Stomach smooth muscle (tissue), 2 donors: ENCODE measurements around the gene UNC13A.

Experiments used
- H3K27ac ChIP-seq: one replicate; pipeline ENCODE4 v1.7.0; 2013; ENCODE audit warnings: mild to moderate bottlenecking, low read length, inconsistent platforms
- H3K27me3 ChIP-seq, 2 donors: one replicate each; pipeline ENCODE4 v1.7.0; 2013; ENCODE audit warnings: low read length in 2 of 2; ENCODE audit not compliant: insufficient read depth in 2 of 2, control insufficient read depth in 1 of 2
- H3K36me3 ChIP-seq, 2 donors: one replicate each; pipeline ENCODE4 v1.7.0; 2013; ENCODE audit warnings: low read length in 2 of 2; ENCODE audit not compliant: control insufficient read depth in 2 of 2, insufficient read depth in 2 of 2
- H3K4me1 ChIP-seq: one replicate; pipeline ENCODE4 v1.7.0; 2013; ENCODE audit warnings: low read length; ENCODE audit not compliant: control insufficient read depth, insufficient read depth
- H3K4me3 ChIP-seq, 2 donors: one replicate each; pipeline ENCODE4 v1.7.0; 2013; ENCODE audit warnings: low read length in 2 of 2
- H3K9ac ChIP-seq, 2 donors: one replicate each; pipeline ENCODE4 v1.7.0; 2013; ENCODE audit warnings: low read length in 2 of 2, mild to moderate bottlenecking in 1 of 2
- H3K9me3 ChIP-seq, 2 donors: one replicate each; pipeline ENCODE4 v1.7.0; 2013; ENCODE audit warnings: low read length in 2 of 2; ENCODE audit not compliant: control insufficient read depth in 2 of 2
- donor health status: healthy.
- donor health status: Pancreatic carcinoma.

UNC13A gene

DNA sequence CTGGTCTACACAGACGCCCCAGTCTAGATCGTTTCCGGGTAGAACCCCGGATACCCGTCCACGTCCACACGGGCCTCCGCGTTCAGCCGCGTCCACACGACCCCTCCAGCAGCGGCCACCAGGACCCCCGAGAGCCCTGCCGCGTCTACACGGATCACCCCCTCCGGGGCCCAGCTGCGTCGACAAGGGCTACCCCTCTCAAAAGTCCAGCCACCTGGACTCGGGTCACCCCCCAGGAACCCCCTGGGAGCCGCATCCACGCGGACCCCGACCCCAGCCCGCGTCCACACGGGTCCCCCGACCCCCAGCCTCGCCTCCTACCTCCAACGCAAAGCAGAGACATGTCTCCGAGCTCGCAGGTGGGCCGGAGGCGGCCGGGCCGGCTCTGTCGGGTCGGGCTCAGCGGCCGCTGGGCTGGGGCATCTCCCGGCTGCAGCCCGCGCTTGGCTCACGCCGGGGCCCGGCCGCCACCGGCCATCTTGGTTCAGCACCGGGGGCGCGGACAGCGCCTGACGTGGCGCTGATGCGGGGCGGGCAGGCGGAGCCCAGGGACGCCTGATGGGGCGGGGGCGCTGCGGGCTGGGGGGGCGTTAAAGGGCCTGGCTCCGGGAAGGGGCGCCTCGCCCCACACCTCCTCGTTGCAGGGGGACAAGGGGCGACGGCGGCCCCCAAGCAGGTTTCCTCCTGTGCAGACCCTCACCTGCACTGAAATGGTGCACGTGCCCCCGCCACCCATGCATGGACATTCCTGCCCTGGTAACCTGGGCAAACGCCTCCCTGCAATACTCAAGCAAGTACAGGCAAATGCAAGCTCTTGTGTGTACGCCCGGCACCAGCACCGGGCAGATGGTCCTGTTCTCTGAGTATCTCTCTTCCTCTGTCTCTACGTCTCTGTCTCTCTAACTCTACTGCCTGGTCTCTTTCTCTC is at the start of gene UNC13A:
Gene UNC13A, minus strand, starts transcription at position 498 of the 928 bp plus-strand sequence. Its CDS starts 155 bp downstream, at position 343.
- H3K4me3 ChIP-seq = no peak within 1 kb of the TSS

DNA sequence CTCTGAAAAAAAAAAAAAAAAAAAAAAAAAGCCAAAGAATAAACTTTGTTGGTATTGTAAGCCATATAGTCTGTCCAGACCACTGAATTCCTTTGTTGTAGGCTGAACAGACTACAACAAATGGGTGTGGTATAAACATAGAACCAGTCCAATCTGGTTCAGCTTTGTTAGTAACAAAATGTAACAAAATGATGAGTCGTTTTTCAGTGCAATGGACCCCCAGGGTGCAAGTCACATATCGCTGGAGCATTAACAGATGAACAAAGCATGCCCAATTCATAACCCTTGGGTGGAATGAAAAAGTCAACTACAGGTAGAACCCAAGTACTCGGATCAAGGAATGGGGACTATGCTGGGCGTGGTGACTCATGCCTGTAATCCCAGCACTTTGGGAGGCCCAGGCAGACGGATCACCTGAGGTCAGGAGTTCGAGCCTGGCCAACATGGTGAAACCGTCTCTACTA is 49.6 kb upstream of the UNC13A start:
- Histone ChIP-seq H3K4me3 (no peak overlapping the region), H3K36me3 (peaks cover 15 to 18% of the 10 kb centered on the region in 2 donors)

More for the DNA sequence above, at the start of gene UNC13A:
- Histone ChIP-seq H3K36me3 (no peaks in the 10 kb centered on the region), H3K4me1 (no peaks in the 10 kb centered on the region), H3K27ac (no peak within 1 kb of the TSS), H3K9ac (no peak within 1 kb of the TSS), H3K9me3 (no peaks in the 10 kb centered on the region), H3K27me3 (peaks cover 41 to 46% of the 10 kb centered on the region in 2 donors)

DNA sequence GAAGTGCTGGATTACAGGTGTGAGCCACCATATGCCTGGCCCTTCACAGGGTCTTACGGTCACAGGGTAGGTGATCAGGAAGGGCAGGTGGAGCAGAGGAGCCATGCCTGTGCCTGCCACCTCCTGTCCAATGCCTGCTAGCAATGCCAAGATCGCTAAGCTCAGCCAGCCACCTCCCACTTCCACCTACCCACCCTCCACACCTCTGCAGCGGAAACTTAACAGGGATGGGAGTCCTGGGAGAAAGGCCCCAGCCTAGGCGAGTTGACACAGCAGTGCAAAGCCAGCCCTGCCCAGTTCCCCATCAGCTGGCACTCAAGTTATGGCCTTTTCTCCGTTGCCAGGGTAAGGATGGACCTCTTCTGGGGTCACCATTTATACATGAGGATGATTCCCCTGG is 47.3 kb upstream of the UNC13A start:
- H3K4me1 ChIP-seq = no peaks in the 10 kb centered on the region
- no peak overlapping the region for H3K9ac ChIP-seq
- no peak overlapping the region for H3K4me3 ChIP-seq
- H3K36me3 ChIP-seq = peaks cover 19 to 22% of the 10 kb centered on the region in 2 donors
- H3K27me3 ChIP-seq = no peaks in the 10 kb centered on the region
- no peaks in the 10 kb centered on the region for H3K9me3 ChIP-seq
- H3K27ac ChIP-seq = no peak overlapping the region

More for the DNA sequence above, 49.6 kb upstream of the UNC13A start:
- no peak overlapping the region for H3K9ac ChIP-seq
- H3K27ac ChIP-seq = no peak overlapping the region
- no peaks in the 10 kb centered on the region for H3K9me3 ChIP-seq
- H3K27me3 ChIP-seq = peaks cover 0 to 2% of the 10 kb centered on the region in 2 donors
- H3K4me1 ChIP-seq = no peaks in the 10 kb centered on the region

DNA sequence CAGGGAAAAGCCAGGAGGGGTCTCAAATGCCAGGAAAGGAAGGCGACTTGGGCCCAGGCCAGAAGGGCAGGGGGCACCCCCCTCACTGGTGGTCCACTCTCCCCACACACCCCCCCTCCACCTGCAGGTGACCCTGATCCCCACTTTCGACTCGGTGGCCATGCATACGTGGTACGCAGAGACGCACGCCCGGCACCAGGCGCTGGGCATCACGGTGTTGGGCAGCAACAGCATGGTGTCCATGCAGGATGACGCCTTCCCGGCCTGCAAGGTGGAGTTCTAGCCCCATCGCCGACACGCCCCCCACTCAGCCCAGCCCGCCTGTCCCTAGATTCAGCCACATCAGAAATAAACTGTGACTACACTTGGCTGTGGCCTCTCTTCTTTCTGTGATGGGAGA is 46.0 kb upstream of the UNC13A start:
- H3K36me3 ChIP-seq = peaks cover 23 to 24% of the 10 kb centered on the region in 2 donors
- H3K4me3 ChIP-seq = no peak overlapping the region
- no peaks in the 10 kb centered on the region for H3K9me3 ChIP-seq
- no peak overlapping the region for H3K27ac ChIP-seq
- no peaks in the 10 kb centered on the region for H3K4me1 ChIP-seq
- no peak overlapping the region for H3K9ac ChIP-seq
- H3K27me3 ChIP-seq = no peaks in the 10 kb centered on the region

DNA sequence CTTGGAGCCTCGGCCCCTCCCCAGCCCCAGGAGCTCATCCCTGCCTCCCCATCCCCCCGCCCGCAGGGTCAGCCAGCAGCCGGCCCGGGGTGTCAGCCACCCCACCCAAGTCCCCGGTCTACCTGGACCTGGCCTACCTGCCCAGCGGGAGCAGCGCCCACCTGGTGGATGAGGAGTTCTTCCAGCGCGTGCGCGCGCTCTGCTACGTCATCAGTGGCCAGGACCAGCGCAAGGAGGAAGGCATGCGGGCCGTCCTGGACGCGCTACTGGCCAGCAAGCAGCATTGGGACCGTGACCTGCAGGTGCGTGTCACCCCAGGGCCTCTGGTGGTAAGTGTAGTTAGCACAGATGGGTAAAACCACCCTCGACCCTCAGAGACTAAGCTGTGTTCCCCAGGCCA is 45.0 kb upstream of the UNC13A start:
- Histone ChIP-seq H3K27ac (no peak overlapping the region), H3K27me3 (no peaks in the 10 kb centered on the region), H3K4me3 (no peak overlapping the region), H3K4me1 (no peaks in the 10 kb centered on the region), H3K36me3 (peaks cover 26 to 28% of the 10 kb centered on the region in 2 donors), H3K9me3 (no peaks in the 10 kb centered on the region), H3K9ac (no peak overlapping the region)

DNA sequence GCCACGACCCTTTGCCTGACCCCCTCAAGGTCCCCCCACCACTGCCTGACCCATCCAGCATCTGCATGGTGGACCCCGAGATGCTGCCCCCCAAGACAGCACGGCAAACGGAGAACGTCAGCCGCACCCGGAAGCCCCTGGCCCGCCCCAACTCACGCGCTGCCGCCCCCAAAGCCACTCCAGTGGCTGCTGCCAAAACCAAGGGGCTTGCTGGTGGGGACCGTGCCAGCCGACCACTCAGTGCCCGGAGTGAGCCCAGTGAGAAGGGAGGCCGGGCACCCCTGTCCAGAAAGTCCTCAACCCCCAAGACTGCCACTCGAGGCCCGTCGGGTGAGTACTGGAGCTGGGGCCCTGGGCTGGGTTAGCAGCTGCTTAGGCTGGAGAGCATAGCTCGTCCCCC is 39.7 kb upstream of the UNC13A start:
- H3K27ac ChIP-seq = no peak overlapping the region
- H3K27me3 ChIP-seq = no peaks in the 10 kb centered on the region
- H3K4me3 ChIP-seq = no peak overlapping the region
- H3K9me3 ChIP-seq = no peaks in the 10 kb centered on the region
- peaks cover 24 to 31% of the 10 kb centered on the region in 2 donors for H3K36me3 ChIP-seq
- H3K9ac ChIP-seq = no peak overlapping the region
- H3K4me1 ChIP-seq = no peaks in the 10 kb centered on the region

DNA sequence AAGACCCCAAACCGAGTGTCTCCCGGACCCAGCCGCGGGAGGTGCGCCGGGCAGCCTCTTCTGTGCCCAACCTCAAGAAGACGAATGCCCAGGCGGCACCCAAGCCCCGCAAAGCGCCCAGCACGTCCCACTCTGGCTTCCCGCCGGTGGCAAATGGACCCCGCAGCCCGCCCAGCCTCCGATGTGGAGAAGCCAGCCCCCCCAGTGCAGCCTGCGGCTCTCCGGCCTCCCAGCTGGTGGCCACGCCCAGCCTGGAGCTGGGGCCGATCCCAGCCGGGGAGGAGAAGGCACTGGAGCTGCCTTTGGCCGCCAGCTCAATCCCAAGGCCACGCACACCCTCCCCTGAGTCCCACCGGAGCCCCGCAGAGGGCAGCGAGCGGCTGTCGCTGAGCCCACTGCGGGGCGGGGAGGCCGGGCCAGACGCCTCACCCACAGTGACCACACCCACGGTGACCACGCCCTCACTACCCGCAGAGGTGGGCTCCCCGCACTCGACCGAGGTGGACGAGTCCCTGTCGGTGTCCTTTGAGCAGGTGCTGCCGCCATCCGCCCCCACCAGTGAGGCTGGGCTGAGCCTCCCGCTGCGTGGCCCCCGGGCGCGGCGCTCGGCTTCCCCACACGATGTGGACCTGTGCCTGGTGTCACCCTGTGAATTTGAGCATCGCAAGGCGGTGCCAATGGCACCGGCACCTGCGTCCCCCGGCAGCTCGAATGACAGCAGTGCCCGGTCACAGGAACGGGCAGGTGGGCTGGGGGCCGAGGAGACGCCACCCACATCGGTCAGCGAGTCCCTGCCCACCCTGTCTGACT is 39.0 kb upstream of the UNC13A start:
- Histone ChIP-seq H3K9ac (no peak overlapping the region), H3K27me3 (no peaks in the 10 kb centered on the region), H3K4me1 (no peaks in the 10 kb centered on the region), H3K36me3 (peaks cover 21 to 31% of the 10 kb centered on the region in 2 donors), H3K27ac (no peak overlapping the region), H3K4me3 (no peak overlapping the region), H3K9me3 (no peaks in the 10 kb centered on the region)

DNA sequence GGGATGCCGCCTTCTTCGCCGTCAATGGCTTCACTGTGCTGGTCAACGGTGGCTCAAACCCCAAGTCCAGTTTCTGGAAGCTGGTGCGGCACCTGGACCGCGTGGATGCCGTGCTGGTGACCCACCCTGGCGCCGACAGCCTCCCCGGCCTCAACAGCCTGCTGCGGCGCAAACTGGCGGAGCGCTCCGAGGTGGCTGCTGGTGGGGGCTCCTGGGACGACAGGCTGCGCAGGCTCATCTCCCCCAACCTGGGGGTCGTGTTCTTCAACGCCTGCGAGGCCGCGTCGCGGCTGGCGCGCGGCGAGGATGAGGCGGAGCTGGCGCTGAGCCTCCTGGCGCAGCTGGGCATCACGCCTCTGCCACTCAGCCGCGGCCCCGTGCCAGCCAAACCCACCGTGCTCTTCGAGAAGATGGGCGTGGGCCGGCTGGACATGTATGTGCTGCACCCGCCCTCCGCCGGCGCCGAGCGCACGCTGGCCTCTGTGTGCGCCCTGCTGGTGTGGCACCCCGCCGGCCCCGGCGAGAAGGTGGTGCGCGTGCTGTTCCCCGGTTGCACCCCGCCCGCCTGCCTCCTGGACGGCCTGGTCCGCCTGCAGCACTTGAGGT is 38.1 kb upstream of the UNC13A start:
- Histone ChIP-seq H3K4me3 (no peak overlapping the region), H3K4me1 (peaks cover 8% of the 10 kb centered on the region)

DNA sequence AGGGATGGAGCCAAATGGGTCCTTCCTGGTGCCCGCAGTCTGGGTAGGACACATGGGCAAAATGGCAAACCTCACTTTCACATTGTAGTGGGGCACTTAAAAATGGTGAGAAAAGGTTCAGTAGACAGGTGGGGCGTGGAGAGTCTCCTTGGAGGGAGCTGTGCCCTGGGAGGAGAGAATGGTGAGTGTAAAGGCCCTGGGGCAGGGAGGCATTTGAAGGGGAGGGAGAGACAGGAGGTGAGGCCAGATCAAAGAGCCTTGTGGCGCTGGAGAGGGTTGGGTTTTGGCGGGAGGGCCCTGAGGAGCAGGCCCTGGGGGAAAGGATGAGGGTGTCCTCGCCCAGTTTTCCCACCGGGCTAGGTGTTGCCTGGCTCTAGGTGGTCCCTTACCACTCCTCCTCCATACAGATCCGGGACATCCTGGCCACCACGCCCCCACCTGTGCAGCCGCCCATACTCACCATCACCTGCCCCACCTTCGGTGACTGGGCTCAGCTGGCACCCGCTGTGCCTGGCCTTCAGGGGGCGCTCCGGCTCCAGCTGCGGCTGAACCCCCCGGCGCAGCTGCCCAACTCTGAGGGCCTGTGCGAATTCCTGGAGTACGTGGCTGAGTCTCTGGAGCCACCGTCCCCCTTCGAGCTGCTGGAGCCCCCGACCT is 37.4 kb upstream of the UNC13A start:
- Histone ChIP-seq H3K4me3 (no peak overlapping the region), H3K9ac (no peak overlapping the region), H3K9me3 (no peaks in the 10 kb centered on the region), H3K4me1 (peaks cover 14% of the 10 kb centered on the region), H3K27me3 (no peaks in the 10 kb centered on the region), H3K36me3 (peaks cover 20 to 29% of the 10 kb centered on the region in 2 donors), H3K27ac (no peak overlapping the region)

More for the DNA sequence above, 38.1 kb upstream of the UNC13A start:
- no peaks in the 10 kb centered on the region for H3K27me3 ChIP-seq
- no peak overlapping the region for H3K27ac ChIP-seq
- H3K9ac ChIP-seq = no peak overlapping the region
- no peaks in the 10 kb centered on the region for H3K9me3 ChIP-seq
- H3K36me3 ChIP-seq = peaks cover 20 to 32% of the 10 kb centered on the region in 2 donors

DNA sequence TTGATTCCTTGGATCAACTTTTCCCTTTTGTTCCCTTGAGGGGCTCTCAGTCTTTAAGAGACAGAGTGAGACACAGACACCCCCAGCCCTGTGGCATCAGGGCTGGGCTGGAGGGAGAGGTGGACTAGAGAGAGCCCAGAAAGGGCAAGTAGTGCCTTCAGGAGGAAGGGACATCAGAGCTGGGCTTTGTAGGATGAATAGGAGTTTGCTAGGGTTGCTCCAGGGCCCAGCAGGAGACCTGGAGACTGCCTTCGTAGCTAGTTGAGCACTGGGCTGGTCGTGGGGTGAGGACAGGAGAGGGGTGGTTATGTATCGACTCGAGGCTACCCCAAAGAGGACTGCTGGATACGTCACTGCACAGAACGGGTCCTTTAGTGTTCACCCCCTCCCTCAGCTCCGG is 36.5 kb upstream of the UNC13A start:
- Histone ChIP-seq H3K4me3 (no peak overlapping the region), H3K9me3 (no peaks in the 10 kb centered on the region), H3K27ac (no peak overlapping the region), H3K36me3 (peaks cover 18 to 29% of the 10 kb centered on the region in 2 donors), H3K9ac (no peak overlapping the region), H3K4me1 (peaks cover 21% of the 10 kb centered on the region), H3K27me3 (no peaks in the 10 kb centered on the region)
